Measurements from ENCODE around the gene CYP4Z1.

The CYP4Z1 gene

GRCh38 chr1:47160716-47161115, 93.7 kb downstream of the CYP4Z1 start:
- Histone ChIP-seq H3K27me3 (ENCODE audit: insufficient read depth, insufficient read length) (no peaks in the 10 kb centered on the region), H3K4me1 (ENCODE audit: insufficient read depth, insufficient read length) (no peaks in the 10 kb centered on the region), H3K9me3 (ENCODE audit: insufficient read depth, low read length) (peaks cover 23% of the 10 kb centered on the region; the same call in 1 of the 2 replicates), H3K9ac (ENCODE audit: insufficient read length, low read depth) (no peak overlapping the region), H3K36me3 (ENCODE audit: insufficient read depth, insufficient read length, low read length) (no peaks in the 10 kb centered on the region), H3K4me3 (ENCODE audit: insufficient read length, low read depth) (no peak overlapping the region)
- TF ChIP-seq YY1 (IDR thresholded peaks at IDR 0.05; ENCODE audit: insufficient read depth, insufficient read length) (no peak), SUZ12 (IDR thresholded peaks at IDR 0.05; ENCODE audit: extremely low read depth, insufficient read depth, insufficient read length) (no peak), ZNF274 (IDR thresholded peaks at IDR 0.05; ENCODE audit: low read depth, low read length) (no peak)
- no peak for DNase-seq (ENCODE audit: low read depth, low spot score)

- Histone ChIP-seq H3K36me3 (ENCODE audit: insufficient read depth, insufficient read length, low read length) (no peaks in the 10 kb centered on the region), H3K27me3 (ENCODE audit: insufficient read depth, insufficient read length) (no peaks in the 10 kb centered on the region), H3K9me3 (ENCODE audit: insufficient read depth, low read length) (peaks cover 31% of the 10 kb centered on the region; the same call in 1 of the 2 replicates), H3K4me1 (ENCODE audit: insufficient read depth, insufficient read length) (no peaks in the 10 kb centered on the region), H3K9ac (ENCODE audit: insufficient read length, low read depth) (no peak overlapping the region), H3K4me3 (ENCODE audit: insufficient read length, low read depth) (no peak overlapping the region)
- DNase-seq (ENCODE audit: low read depth, low spot score): no peak
- TF ChIP-seq ZNF274 (IDR thresholded peaks at IDR 0.05; ENCODE audit: low read depth, low read length): no peak
These were observed 94.4 kb downstream of the CYP4Z1 start for GRCh38 chr1:47161298-47162040.

GRCh38 chr1:47164552-47164951, 97.5 kb downstream of the CYP4Z1 start:
- Histone ChIP-seq H3K4me3 (ENCODE audit: insufficient read length, low read depth) (no peak overlapping the region), H3K36me3 (ENCODE audit: insufficient read depth, insufficient read length, low read length) (no peaks in the 10 kb centered on the region), H3K9ac (ENCODE audit: insufficient read length, low read depth) (no peak overlapping the region), H3K9me3 (ENCODE audit: insufficient read depth, low read length) (peaks cover 35% of the 10 kb centered on the region; the same call in 1 of the 2 replicates), H3K27me3 (ENCODE audit: insufficient read depth, insufficient read length) (no peaks in the 10 kb centered on the region), H3K4me1 (ENCODE audit: insufficient read depth, insufficient read length) (no peaks in the 10 kb centered on the region)
- DNase-seq (ENCODE audit: low read depth, low spot score): no peak
- TF ChIP-seq YY1 (IDR thresholded peaks at IDR 0.05; ENCODE audit: insufficient read depth, insufficient read length): no peak
